GM12873 (cell line): Measurements from ENCODE around the gene ARHGEF19.

Experiments
- CTCF ChIP-seq: IDR thresholded peaks from 2 replicates; pipeline ENCODE4 v1.5.1; 2012; ENCODE audit warnings: low read depth, mild to moderate bottlenecking, moderate library complexity, low read length, control low read depth; ENCODE audit not compliant: insufficient read depth; ENCODE audit errors: missing control alignments

Gene ARHGEF19

GRCh38 chr1:16184557-16185303 lies 27.7 kb downstream of the ARHGEF19 start:
- TF ChIP-seq CTCF: no peak

- TF ChIP-seq CTCF: no peak
Measured at GRCh38 chr1:16183765-16184556, 28.5 kb downstream of the ARHGEF19 start.

DNA sequence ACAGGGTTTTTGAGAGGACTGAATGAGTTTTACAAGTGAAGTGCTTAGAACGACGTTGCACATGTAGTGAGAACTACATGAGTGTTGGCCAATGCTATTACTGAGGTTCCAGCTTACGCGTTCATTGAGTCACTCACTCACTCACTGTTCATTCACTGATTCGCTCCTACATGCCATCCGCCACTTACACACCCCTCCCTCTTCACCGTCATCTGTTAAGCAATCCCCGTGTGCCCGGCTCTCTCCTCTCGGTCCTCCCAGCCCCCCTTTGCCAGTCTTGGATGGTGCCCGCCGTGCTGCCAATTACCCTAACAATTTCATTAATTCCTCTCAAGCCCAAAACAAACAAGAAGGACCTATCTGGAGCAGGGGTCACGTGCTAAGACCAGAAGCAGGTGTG lies 29.3 kb downstream of the ARHGEF19 start:
- TF ChIP-seq CTCF: no peak

- TF ChIP-seq CTCF: no peak
Measured at GRCh38 chr1:16181887-16182719, 30.3 kb downstream of the ARHGEF19 start.

DNA sequence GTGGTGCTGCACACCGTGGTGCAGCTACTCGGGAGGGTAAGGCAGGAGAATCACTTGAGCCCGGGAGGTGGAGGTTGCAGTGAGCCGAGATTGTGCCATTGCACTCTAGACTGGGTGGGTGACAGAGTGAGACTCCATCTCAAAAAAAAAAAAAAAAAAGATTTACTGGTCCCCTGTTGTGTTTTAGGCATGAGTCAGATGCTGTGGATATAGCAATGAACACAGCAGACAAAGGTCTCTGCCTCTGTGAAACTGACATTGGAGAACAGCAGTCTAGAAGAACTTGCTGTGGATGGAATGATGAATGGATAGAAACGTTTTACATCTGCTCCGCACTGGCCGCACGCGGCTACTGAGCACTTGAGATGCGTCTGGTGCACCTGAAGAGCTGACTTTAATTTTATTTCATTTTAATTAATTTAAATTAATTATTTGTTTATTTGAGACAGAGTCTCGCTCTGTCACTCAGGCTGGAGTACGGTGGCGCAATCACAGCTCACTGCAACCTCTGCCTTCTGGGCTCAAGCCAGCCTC lies 32.1 kb downstream of the ARHGEF19 start:
- no peak for TF ChIP-seq CTCF

GRCh38 chr1:16178596-16179497 lies 33.6 kb downstream of the ARHGEF19 start:
- no peak for TF ChIP-seq CTCF
